Measurements from ENCODE around the gene SLX9.

DNA sequence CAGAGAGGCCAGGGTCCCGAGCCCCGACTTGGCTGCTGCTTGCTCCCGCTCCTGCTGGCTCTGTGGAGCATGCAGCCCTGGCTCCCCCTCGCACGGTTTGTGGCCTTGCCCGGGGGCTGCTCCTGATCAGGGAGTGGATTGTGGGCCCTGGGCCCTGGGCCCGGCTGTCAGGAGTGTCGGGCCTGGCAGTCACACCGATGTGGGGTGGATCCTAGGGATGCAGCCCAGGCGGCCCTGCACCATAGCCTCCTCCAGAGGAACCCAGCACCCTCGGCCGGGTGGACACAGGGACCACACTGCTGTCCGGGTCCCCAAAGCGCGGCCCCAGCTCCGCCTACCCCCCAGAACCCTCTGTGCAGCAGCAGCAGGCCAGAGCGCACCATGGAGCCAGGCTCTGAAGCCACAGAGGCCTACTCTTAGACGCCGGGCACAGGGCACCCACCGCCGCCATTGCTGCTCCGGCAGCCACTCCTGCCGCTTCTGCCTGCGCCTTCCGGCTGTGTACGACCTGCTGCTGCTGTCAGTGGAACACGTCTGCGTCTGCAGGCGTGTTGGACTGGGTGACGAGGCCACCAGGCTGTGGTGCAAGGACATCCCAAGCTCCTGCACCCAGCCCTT is 9.4 kb downstream of the SLX9 start:
- TF ChIP-seq, protein P1, sequence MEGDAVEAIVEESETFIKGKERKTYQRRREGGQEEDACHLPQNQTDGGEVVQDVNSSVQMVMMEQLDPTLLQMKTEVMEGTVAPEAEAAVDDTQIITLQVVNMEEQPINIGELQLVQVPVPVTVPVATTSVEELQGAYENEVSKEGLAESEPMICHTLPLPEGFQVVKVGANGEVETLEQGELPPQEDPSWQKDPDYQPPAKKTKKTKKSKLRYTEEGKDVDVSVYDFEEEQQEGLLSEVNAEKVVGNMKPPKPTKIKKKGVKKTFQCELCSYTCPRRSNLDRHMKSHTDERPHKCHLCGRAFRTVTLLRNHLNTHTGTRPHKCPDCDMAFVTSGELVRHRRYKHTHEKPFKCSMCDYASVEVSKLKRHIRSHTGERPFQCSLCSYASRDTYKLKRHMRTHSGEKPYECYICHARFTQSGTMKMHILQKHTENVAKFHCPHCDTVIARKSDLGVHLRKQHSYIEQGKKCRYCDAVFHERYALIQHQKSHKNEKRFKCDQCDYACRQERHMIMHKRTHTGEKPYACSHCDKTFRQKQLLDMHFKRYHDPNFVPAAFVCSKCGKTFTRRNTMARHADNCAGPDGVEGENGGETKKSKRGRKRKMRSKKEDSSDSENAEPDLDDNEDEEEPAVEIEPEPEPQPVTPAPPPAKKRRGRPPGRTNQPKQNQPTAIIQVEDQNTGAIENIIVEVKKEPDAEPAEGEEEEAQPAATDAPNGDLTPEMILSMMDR (IDR thresholded peaks at IDR 0.05), result no peak
- TF ChIP-seq POLR2AphosphoS5 (IDR thresholded peaks at IDR 0.05) (no peak), POLR2A (IDR thresholded peaks at IDR 0.05) (no peak), EP300 (IDR thresholded peaks at IDR 0.05) (no peak)

Data from sigmoid colon (tissue), 4 donors.